B cell (primary cell): ENCODE measurements around the gene STRBP. TPM values are rescaled to one million over a fixed set of nuclear protein-coding genes. Genes with fewer than 3 reads are reported as not detected.
A peak's percentile ranks its signal among the peaks of the same experiment; 100 is the strongest.

Experiments used
- ATAC-seq: fragments of 200-7000 bp; cut with Tn5 transposase; one replicate; pipeline ENCODE4 v1.10.0; 2021; ENCODE audit warnings: low read depth, mild to moderate bottlenecking, moderate number of reproducible peaks, moderate library complexity
- CTCF ChIA-PET: fragments of 350-600 bp; sonication (Branson Sonifier 250); formaldehyde crosslinking; loops from one replicate; lab custom pipeline; 2021; ENCODE audit warnings: antibody characterized with exemption, inconsistent platforms; lab: Charles Lee
- POLR2A ChIA-PET: fragments of 350-600 bp; sonication (Branson Sonifier 250); formaldehyde crosslinking; loops from one replicate; lab custom pipeline; 2021; ENCODE audit warnings: antibody characterized with exemption; lab: Charles Lee
- DNase-seq: peaks from one replicate; pipeline ENCODE4 v3.0.0; 2013
- H2AFZ ChIP-seq: 2 replicates; pipeline ENCODE4 v1.6.1; 2012; ENCODE audit warnings: mild to moderate bottlenecking, low read depth, low read length; ENCODE audit not compliant: insufficient read depth, poor library complexity, severe bottlenecking
- H3K27ac ChIP-seq, 2 donors: 1 replicate in 1 of 2; 2 replicates in 1 of 2; pipeline ENCODE4 v1.5.1; 2012 to 2013; ENCODE audit warnings: low read length in 2 of 2, mild to moderate bottlenecking in 2 of 2, moderate library complexity in 1 of 2
- H3K27me3 ChIP-seq, 4 experiments: fragments of 200-600 bp in 1 of 4; sonication (generic) in 1 of 4; replicated peaks in 1 of 4; 1 replicate in 2 of 4; 2 replicates in 2 of 4; pipeline versions ENCODE4 v1.6.1 to v1.7.0; 2013 to 2016; ENCODE audit warnings: low read length in 3 of 4, mild to moderate bottlenecking in 2 of 4, mixed read lengths in 1 of 4, moderate library complexity in 1 of 4; ENCODE audit not compliant: insufficient read depth in 4 of 4, control insufficient read depth in 3 of 4; ENCODE audit errors: control extremely low read depth in 1 of 4
- H3K36me3 ChIP-seq, 2 experiments: replicated peaks in 1 of 2; 1 replicate in 1 of 2; 2 replicates in 1 of 2; pipeline versions ENCODE4 v1.6.1 to v1.7.1; 2013; ENCODE audit warnings: low read length in 1 of 2; ENCODE audit not compliant: insufficient read depth in 2 of 2, control insufficient read depth in 1 of 2; ENCODE audit errors: control extremely low read depth in 1 of 2, extremely low read depth in 1 of 2
- H3K4me1 ChIP-seq, 2 donors: fragments of 200-600 bp in 1 of 2; sonication (generic) in 1 of 2; 1 replicate in 1 of 2; 2 replicates in 1 of 2; pipeline versions ENCODE4 v1.5.1 to v1.6.1; 2013 to 2017; ENCODE audit warnings: low read length in 2 of 2; ENCODE audit not compliant: control insufficient read depth in 2 of 2, insufficient read depth in 2 of 2
- H3K4me2 ChIP-seq: replicated peaks from 2 replicates; pipeline ENCODE3; 2012; ENCODE audit warnings: mild to moderate bottlenecking, low read depth, low read length; ENCODE audit not compliant: poor library complexity, severe bottlenecking
- H3K4me3 ChIP-seq, 5 experiments: fragments of 200-600 bp in 1 of 5; sonication (generic) in 1 of 5; 1 replicate in 3 of 5; 2 replicates in 2 of 5; pipeline versions ENCODE4 v1.5.1 to v1.7.0; 2011 to 2016; ENCODE audit warnings: low read length in 4 of 5, mild to moderate bottlenecking in 4 of 5, low read depth in 2 of 5, control low read depth in 1 of 5, moderate library complexity in 1 of 5; ENCODE audit not compliant: insufficient read depth in 1 of 5; ENCODE audit errors: control extremely low read depth in 1 of 5, extremely low read depth in 1 of 5
- H3K79me2 ChIP-seq: fragments of 200-600 bp; sonication (generic); one replicate; pipeline ENCODE4 v1.6.0; 2016; ENCODE audit warnings: low read length; ENCODE audit not compliant: control insufficient read depth, insufficient read depth
- H3K9ac ChIP-seq: fragments of 200-600 bp; sonication (generic); 2 replicates; pipeline ENCODE4 v1.6.1; 2017; ENCODE audit warnings: mild to moderate bottlenecking, low read length, moderate library complexity
- H3K9me3 ChIP-seq, 3 donors: one replicate each; pipeline versions ENCODE4 v1.6.1 to v1.7.1; 2013; ENCODE audit warnings: low read length in 2 of 3; ENCODE audit not compliant: control insufficient read depth in 2 of 3, insufficient read depth in 1 of 3; ENCODE audit errors: control extremely low read depth in 1 of 3
- H4K20me1 ChIP-seq: 2 replicates; pipeline ENCODE4 v1.6.0; 2012; ENCODE audit warnings: mild to moderate bottlenecking, low read length; ENCODE audit not compliant: insufficient read depth, control insufficient read depth, poor library complexity, severe bottlenecking
- H3K27ac Mint-ChIP-seq: one replicate; pipeline ENCODE4 v1.8.0; 2021; ENCODE audit warnings: mixed read lengths
- H3K27me3 Mint-ChIP-seq: one replicate; pipeline ENCODE4 v1.8.0; 2021; ENCODE audit warnings: mixed read lengths
- H3K4me1 Mint-ChIP-seq: one replicate; pipeline ENCODE4 v1.8.0; 2021; ENCODE audit warnings: mixed read lengths
- H3K4me3 Mint-ChIP-seq: one replicate; pipeline ENCODE4 v1.8.0; 2021; ENCODE audit warnings: mixed read lengths
- H3K9me3 Mint-ChIP-seq: one replicate; pipeline ENCODE4 v1.8.0; 2022; ENCODE audit warnings: mixed read lengths; ENCODE audit not compliant: insufficient read depth
- EZH2 ChIP-seq: IDR thresholded peaks from 2 replicates; pipeline ENCODE4 v1.6.1; 2012; ENCODE audit warnings: borderline replicate concordance, low read depth, mild to moderate bottlenecking, moderate library complexity, low read length; ENCODE audit not compliant: insufficient read depth, poor library complexity, severe bottlenecking
- WGBS: methylation state at CpG from one replicate; pipeline ENCODE4 v1.1.5; 2013; ENCODE audit warnings: missing lambda C conversion rate; ENCODE audit not compliant: insufficient coverage; 5-methylcytosine and 5-hydroxymethylcytosine counted together
- intact Hi-C: fragments of 100-400 bp; cut with micrococcal nuclease; formaldehyde crosslinking; loops from one replicate; pipeline ENCODE4 v1.10.0; 2022
- polyA plus RNA-seq: library from polyadenylated mRNA; depleted of rRNA; stranded (reverse); fragments of >200 nt; gene quantifications from 2 replicates; pipeline ENCODE4 v1.2.3, GENCODE V29; 2012
- total RNA-seq, 2 donors: library from RNA; stranded (reverse); fragments of 120-200 nt in 1 of 2; gene quantifications; 1 replicate in 1 of 2; 2 replicates in 1 of 2; pipeline versions ENCODE4 v1.2.3 to v1.2.4, GENCODE V29; 2013 to 2022
- TF ChIP-seq, protein P1 (sequence below): fragments of 200-600 bp; IDR thresholded peaks from one replicate; pipeline ENCODE4 v1.8.0; 2022; ENCODE audit warnings: antibody characterized with exemption, mild to moderate bottlenecking

Gene STRBP
- total and polyA plus RNA-seq, 2 donors (not counting 1 experiment from before 2014, with no cell fraction given), result 39.1 to 189 TPM

DNA sequence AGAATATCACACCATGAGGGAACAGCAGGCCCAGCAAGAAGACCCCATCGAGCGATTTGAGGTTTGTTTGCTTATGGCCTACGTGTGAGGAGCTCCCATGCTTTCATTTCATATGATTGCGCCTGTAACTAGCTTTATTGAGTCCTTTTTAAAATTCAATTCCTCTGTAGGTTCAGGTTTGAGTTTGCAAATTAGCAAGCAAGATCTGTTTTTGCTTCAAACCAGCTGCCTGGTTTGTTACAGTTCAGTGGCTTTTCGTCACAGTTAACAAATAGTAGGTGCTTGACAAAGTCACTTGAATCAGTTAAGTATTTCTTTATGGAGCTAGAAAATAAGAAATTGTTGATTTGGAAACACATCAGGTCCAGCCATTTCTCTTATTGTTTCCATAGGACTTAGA lies 178.6 kb downstream of the STRBP start:
- peak overlapping the region; percentile 27 for H3K4me2 ChIP-seq
- H3K27ac Mint-ChIP-seq, result peak overlapping the region; percentile 68

DNA sequence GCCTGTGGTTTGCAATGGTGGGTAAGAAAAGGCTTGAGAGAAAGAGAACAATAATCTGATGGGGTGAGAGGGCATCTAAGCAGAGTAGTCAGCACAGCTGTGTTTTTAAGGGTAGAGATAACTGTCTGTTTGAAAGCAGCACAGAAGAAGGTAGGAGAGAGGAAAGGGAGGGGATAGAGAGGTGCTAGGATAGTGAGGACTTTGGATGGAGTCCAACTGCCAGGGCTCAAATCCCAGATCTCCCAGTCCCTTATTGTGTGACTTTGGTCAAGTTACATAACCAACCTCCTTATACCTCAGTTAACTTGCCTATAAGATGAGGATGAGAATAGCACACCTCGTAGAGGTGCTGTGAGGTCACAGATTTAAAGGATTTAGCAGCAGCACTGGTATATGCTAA lies 179.3 kb downstream of the STRBP start:
- Histone ChIP-seq H3K27me3 (no peaks in the 10 kb centered on the region), H3K4me3 (no peak overlapping the region), H3K27ac (no peak overlapping the region), H2AFZ (no peak overlapping the region), H3K4me2 (no peak overlapping the region), H3K4me1 (peaks cover 23 to 34% of the 10 kb centered on the region in 2 donors), H3K9me3 (no peaks in the 10 kb centered on the region), H3K9ac (no peak overlapping the region), H3K36me3 (peaks cover 6 to 37% of the 10 kb centered on the region in 2 experiments), H3K79me2 (no peaks in the 10 kb centered on the region), H4K20me1 (no peaks in the 10 kb centered on the region)
- H3K4me1 Mint-ChIP-seq, result peaks cover 72% of the 10 kb centered on the region
- ATAC-seq, result no peak
- H3K27me3 Mint-ChIP-seq, result no peaks in the 10 kb centered on the region
- H3K4me3 Mint-ChIP-seq, result peak overlapping the region; percentile 6
- WGBS, result no CpG with 5 or more reads among the region's 1 CpG
- ChIA-PET POLR2A (no interaction called here), CTCF (interaction anchor here (1.4 to 8.7 kb wide), 5 partner anchors 7 to 260 kb away, joined by 5 to 63 read pairs (median 37); no protein-coding TSS in a partner anchor)
- no peaks in the 10 kb centered on the region for H3K9me3 Mint-ChIP-seq
- no peak for DNase-seq
- peak overlapping the region; percentile 68 for H3K27ac Mint-ChIP-seq
- intact Hi-C loops, result no loop called here
- no peak for TF ChIP-seq EZH2
- TF ChIP-seq, protein P1, sequence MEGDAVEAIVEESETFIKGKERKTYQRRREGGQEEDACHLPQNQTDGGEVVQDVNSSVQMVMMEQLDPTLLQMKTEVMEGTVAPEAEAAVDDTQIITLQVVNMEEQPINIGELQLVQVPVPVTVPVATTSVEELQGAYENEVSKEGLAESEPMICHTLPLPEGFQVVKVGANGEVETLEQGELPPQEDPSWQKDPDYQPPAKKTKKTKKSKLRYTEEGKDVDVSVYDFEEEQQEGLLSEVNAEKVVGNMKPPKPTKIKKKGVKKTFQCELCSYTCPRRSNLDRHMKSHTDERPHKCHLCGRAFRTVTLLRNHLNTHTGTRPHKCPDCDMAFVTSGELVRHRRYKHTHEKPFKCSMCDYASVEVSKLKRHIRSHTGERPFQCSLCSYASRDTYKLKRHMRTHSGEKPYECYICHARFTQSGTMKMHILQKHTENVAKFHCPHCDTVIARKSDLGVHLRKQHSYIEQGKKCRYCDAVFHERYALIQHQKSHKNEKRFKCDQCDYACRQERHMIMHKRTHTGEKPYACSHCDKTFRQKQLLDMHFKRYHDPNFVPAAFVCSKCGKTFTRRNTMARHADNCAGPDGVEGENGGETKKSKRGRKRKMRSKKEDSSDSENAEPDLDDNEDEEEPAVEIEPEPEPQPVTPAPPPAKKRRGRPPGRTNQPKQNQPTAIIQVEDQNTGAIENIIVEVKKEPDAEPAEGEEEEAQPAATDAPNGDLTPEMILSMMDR, result no peak

More for the DNA sequence above, 178.6 kb downstream of the STRBP start:
- Histone ChIP-seq H3K4me1 (peaks cover 30 to 39% of the 10 kb centered on the region in 2 donors), H3K27ac (peak overlapping the region; percentile 8 to 41), H3K9ac (no peak overlapping the region), H3K9me3 (no peaks in the 10 kb centered on the region), H3K36me3 (peaks cover 6 to 35% of the 10 kb centered on the region in 2 experiments), H3K4me3 (no peak overlapping the region), H3K27me3 (no peaks in the 10 kb centered on the region), H2AFZ (no peak overlapping the region), H4K20me1 (no peaks in the 10 kb centered on the region), H3K79me2 (no peaks in the 10 kb centered on the region)
- POLR2A ChIA-PET, result no interaction called here
- H3K4me3 Mint-ChIP-seq, result peak overlapping the region; percentile 68
- no peaks in the 10 kb centered on the region for H3K9me3 Mint-ChIP-seq
- intact Hi-C loops, result no loop called here
- ATAC-seq (peak; percentile 47), DNase-seq (peak; percentile 33)
- H3K4me1 Mint-ChIP-seq, result peaks cover 72% of the 10 kb centered on the region
- TF ChIP-seq, protein P1, result no peak
- no peak for TF ChIP-seq EZH2
- CTCF ChIA-PET, result interaction anchor here (0.6 to 8.7 kb wide), 9 partner anchors 8 to 296 kb away, joined by 3 to 63 read pairs (median 6); no protein-coding TSS in a partner anchor
- no peaks in the 10 kb centered on the region for H3K27me3 Mint-ChIP-seq
- WGBS, result 42% methylated on average over 2 of the region's 5 CpGs
